GM18502 (cell line): ENCODE data around the gene MYH11.
"Not testable (repeated sequence)": the region's sequence is repeated elsewhere in the genome, so short reads cannot be mapped to it uniquely, and the experiment has no call there.

Experiments used
- ATAC-seq: cut with Tn5 transposase; IDR thresholded peaks from one replicate; pipeline ENCODE4 v1.9.1; 2021; ENCODE audit warnings: mild to moderate bottlenecking; ENCODE audit not compliant: unreplicated experiment, poor library complexity

Gene MYH11

DNA sequence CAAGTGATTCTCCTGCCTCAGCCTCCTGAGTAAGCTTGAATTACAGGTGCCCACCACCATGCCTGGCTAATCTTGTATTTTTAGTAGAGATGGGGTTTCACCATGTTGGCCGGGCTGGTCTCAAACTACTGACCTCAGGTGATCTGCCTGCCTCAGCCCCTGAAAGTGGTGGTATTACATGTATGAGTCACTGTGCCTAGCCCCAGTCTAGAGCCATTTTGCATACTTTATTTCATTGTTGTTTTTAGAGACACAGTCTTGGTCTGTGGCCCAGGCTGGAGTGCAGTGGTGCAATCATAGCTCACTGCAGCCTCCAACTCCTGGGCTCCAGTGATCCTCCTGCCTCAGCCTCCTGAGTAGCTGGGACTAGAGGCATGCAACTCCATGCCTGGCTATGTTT, 164.3 kb downstream of the MYH11 start:
- ATAC-seq = not testable (repeated sequence)

DNA sequence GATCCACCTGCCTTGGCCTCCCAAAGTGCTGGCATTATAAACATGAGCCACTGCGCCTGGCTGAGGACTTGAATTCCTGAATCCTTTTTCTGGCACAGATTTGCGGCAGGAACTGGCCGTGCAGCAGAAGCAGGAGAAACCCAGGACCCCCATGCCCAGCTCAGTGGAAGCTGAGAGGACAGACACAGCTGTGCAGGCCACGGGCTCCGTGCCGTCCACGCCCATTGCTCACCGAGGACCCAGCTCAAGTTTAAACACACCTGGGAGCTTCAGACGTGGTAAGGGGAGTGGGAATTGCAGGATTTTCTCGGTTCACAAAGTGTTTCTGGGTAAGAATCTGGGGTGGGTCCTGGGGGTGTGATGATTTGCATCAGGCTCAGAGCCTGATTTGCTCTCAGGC, 165.8 kb downstream of the MYH11 start:
- no peak for ATAC-seq

GRCh38 chr16:15690296-15690695, 166.5 kb downstream of the MYH11 start:
- ATAC-seq = no peak

- ATAC-seq = no peak
Observed at GRCh38 chr16:15689290-15689689, 167.5 kb downstream of the MYH11 start.

DNA sequence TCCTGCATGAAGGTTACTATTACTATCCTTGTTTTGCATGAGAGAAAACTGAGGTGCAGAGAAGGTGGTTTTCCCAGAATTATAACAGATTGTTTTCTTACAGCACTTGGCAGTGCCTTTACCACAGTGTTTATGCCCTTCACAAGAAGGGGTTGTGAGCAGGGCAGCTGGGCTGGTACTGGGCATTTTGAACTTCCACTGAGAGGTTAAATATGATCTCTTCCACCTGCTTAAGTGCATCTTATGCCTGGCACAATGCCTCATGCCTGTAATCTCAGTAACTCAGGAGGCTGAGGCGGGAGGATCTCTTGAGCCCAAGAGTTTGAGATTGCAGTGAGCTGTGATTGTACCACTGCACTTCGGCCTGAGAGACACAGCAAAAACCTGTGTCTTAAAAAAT, 170.5 kb downstream of the MYH11 start:
- ATAC-seq = no peak

DNA sequence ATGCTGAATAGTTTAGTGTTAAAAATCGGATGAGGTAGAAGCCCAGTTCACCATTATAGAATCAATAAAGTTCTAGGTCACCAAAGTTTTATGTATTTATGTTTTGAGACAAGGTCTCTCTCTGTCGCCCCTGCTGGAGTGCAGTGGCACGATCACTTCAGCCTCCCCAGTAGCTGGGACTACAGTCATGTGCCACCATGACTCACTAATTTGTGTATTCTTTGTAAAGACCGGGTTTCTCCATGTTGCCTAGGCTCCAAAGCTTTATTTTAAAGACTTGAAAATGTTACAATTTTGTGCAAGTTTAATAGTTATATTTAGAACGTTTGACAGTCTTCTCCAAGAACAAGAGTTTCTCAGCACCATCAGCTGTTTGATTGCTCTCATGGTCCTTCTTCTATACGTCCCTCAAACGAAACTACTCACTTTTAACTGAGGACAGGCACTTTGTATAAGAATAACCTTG, 174.7 kb downstream of the MYH11 start:
- peak; percentile 47 for ATAC-seq

GRCh38 chr16:15677447-15677846, 179.4 kb downstream of the MYH11 start:
- ATAC-seq = no peak

DNA sequence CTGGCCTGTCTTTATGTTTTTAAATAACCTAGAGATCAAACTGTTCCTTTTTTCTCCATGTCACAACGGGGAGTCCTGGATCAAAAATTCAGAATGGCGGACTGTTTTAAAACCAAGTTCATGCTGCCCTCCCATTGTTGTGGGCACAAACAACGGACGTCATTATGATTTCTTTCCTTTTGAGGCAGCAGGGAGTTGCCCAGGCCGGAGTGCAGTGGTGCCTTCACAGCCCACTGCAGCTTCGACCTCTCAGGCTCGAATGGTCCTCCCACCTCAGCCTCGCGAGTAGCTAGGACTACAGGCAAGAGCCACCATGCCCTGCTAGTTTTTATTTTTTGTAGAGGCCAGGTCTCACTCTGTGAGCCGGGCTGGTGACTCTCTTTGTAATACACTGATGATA, 180.3 kb downstream of the MYH11 start:
- no peak for ATAC-seq

DNA sequence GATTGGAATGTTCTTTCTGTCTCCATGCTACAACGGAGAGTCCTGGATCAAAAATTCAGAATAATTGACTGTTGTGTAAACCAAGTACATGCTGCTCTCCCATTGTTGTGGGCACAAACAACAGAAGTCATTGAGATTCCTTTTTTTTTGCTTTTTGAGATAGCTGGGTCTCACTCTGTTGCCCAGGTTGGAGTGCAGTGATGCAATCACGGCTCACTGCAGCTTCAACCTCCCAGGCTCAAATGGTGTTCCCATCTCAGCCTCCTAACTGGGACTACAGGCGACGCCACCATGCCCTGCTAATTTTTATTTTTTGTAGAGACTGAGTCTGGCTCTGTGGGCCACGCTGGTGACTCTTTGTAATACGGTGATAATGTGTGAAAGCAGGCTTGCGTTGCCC, 182.3 kb downstream of the MYH11 start:
- ATAC-seq = no peak

- no peak for ATAC-seq
Observed at GRCh38 chr16:15672514-15673167, 184.2 kb downstream of the MYH11 start.

- ATAC-seq = not testable (repeated sequence)
Observed at GRCh38 chr16:15672127-15672513, 184.7 kb downstream of the MYH11 start.

DNA sequence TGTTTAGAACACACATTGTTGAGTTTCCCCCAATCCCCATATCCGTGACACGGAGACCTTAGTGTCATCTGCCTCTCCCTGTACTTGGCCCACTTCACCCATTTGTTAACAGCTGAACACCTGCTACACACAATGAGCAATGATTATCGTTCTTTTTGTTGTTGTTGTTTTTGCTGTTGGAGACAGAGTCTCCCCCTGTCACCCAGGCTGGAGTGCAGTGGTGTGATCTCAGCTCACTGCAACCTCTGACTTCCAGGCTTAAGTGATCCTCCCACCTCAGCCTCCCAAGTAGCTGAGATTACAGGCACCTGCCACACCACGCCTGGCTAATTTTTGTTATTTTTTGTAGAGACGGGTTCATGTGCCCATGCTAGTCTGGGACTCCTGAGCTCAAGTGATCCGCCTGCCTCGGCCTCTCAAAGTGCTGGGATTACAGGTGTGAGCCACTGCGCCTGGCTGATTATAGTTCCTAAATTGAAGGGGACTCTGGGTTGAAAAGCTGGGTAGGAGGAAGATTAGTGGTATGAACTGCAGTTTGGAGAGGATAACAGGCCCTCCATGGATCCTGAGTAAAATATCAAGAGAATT, 185.2 kb downstream of the MYH11 start:
- ATAC-seq = no peak

GRCh38 chr16:15667091-15667742, 189.6 kb downstream of the MYH11 start:
- no peak for ATAC-seq

- no peak for ATAC-seq
Observed at GRCh38 chr16:15665107-15665506, 191.7 kb downstream of the MYH11 start.

DNA sequence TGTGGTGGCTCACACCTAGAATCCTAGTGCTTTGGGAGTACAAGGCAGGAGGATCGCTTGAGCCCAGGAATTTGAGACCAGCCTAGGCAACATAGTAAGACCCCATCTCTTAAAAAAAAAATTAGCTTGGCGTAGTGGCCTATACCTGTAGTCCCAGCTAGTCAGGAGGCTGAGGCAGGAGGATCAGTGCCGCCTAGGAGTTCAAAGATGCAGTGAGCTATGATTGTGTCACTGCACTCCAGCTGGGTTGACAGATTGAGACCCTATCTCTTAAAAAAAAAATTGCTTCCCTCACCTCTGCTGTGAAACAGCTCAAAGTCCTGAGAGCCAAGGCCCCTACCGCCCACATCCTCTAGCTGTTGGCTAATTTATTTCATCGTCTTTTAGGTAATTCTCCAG, 196.6 kb downstream of the MYH11 start:
- no peak for ATAC-seq

DNA sequence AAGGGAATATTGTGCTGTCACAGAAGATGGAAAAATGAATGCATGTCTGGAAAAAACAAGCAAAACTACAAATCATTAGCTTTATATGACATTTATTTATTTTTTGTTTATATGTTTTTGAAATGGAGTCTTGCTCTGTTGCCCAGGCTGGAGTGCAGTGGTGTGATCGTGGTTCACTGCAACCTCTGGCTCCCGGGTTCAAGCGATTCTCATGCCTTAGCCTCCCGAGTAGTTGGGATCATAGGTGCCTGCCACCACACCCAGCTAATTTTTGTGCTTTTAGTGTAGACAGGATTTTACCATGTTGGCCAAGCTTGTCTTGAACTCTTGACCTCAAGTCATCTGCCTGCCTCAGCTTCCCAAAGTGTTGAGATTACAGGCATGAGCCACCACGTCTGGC, 198.3 kb downstream of the MYH11 start:
- ATAC-seq = no peak

DNA sequence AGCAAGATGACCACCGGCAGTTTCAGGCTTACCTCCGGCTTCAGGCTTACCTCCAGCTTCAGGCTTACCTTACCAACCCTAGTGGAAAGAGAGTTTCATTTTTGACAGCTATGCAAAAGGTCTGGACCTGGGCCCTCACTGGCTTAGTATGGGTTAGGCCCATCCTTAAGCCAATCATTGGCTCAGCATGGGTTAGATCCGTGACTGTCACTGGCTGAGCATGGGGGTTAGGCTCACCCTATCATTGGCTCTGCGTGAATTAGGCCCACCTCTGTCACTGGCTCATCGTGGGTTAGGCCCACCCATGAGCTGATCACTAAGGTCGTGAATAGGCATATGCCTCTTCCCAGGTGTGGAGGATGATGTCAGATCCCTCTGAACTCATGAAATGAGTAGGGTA, 198.7 kb downstream of the MYH11 start:
- ATAC-seq = no peak

DNA sequence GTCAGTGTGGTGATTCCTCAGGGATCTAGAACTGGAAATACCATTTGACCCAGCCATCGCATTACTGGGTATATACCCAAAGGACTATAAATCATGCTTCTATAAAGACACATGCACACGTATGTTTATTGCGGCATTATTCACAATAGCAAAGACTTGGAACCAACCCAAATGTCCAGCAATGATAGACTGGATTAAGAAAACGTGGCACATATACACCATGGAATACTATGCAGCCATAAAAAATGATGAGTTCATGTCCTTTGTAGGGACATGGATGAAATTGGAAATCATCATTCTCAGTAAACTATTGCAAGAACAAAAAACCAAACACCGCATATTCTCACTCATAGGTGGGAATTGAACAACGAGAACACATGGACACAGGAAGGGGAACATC, 201.3 kb downstream of the MYH11 start:
- not testable (repeated sequence) for ATAC-seq

DNA sequence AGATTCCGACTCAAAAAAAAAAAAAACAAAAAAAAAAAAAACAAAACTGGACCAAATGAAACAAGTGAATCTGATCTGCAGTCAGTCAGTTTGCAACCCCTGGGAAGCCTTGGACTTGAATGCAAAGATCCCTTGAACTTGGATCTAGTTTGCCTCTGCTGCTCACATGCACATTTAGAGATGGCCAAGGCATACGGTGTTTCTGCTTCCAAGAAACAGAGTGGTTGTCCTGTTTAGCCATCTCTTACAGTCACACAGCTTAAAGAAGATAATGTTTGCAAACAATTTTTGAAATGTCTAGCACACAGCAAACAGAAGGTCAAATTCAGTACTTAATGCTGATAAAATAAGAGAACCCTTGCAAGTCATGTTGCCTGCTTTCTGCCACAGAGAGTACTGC, 202.2 kb downstream of the MYH11 start:
- ATAC-seq = no peak

DNA sequence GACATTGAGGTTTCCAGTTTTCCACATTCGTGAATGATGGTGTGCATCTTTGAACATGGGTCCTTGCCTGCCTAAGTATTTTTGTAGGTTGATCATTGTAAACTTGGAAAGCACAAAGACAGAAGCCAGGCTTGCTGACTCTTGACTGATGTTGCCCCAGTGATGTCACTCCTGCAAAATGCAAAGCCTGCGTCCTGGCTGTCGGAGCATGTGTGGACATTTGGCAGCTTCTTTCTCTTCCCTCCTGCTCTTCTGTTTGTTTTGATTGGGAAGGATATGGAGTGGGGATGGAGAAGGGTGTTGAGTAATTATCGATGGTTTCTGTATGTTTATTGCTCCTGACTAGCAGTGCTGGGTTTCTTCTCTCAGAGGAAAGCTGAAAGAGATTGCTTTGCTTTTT, 203.6 kb downstream of the MYH11 start:
- ATAC-seq = no peak
